Measurements from ENCODE around the gene TIGD4. TPM values are rescaled to one million over a fixed set of nuclear protein-coding genes. Genes with fewer than 3 reads are reported as not detected.
A peak's percentile ranks its signal among the peaks of the same experiment; 100 is the strongest.

Gene TIGD4
- total and polyA plus RNA-seq, 2 of the 13 experiments (the other 11 are each of a cell fraction or from before 2014, with no cell fraction given) = 0.15 to 0.62 TPM

GRCh38 chr4:152773953-152774352 is 5.6 kb downstream of the TIGD4 start:
- BruUV-seq (replicated peaks) = no TSS peak
- no peaks in the 10 kb centered on the region for H3K27me3 ChIP-seq (ENCODE audit: control insufficient read depth in 1 of 2, insufficient read depth in 2 of 2, low read length in 2 of 2)
- H3K4me1 ChIP-seq (ENCODE audit: insufficient read depth, low read length) = peaks cover 10% of the 10 kb centered on the region
- TF ChIP-seq ZMAT3 (CRISPR knock-in tag; conservative IDR thresholded peaks at IDR 0.05) (no peak), TBP (CRISPR knock-in tag; IDR thresholded peaks at IDR 0.05) (no peak), ZNF136 (CRISPR knock-in tag; IDR thresholded peaks at IDR 0.05; ENCODE audit: low read depth) (no peak), HNRNPK (IDR thresholded peaks at IDR 0.05; ENCODE audit: low read depth, low read length, poor library complexity, severe bottlenecking) (peak; percentile 72), SIX1 (CRISPR knock-in tag; IDR thresholded peaks at IDR 0.05; ENCODE audit: borderline replicate concordance) (no peak)
- in situ Hi-C loops (cut with HindIII; ENCODE audit: extremely low pct_ligation_motif_present, low pct_unique_long_range_greater_than_20kb) (no loop called here), intact Hi-C loops (cut with micrococcal nuclease; ENCODE audit: unreplicated experiment) (loop anchor here (10.0 kb wide), 1 partner anchor 181 kb away; no protein-coding TSS in a partner anchor)
- no peak overlapping the region for H3K9ac ChIP-seq (ENCODE audit: insufficient read depth, low read depth, low read length)
- no peaks in the 10 kb centered on the region for H3K79me2 ChIP-seq (ENCODE audit: insufficient read depth, low read length)
- no peaks in the 10 kb centered on the region for H3K9me3 ChIP-seq (ENCODE audit: low read length)
- H3K4me3 ChIP-seq (replicated peaks in 1 of 3; ENCODE audit: insufficient read depth in 1 of 3, low read depth in 2 of 3, low read length in 3 of 3) = no peak overlapping the region
- WGBS (ENCODE audit: low lambda C conversion rate) = 48% methylated on average over 1 of the region's 1 CpG
- ATAC-seq (no peak), FAIRE-seq (no peak), DNase-seq (ENCODE audit: low spot score) (no peak)
- no peaks in the 10 kb centered on the region for H4K20me1 ChIP-seq (ENCODE audit: insufficient read depth, low read length)
- POLR2A ChIA-PET = no interaction called here
- H3K4me2 ChIP-seq (ENCODE audit: low read depth, low read length) = no peak overlapping the region
- H3K36me3 ChIP-seq (replicated peaks in 1 of 2; ENCODE audit: control insufficient read depth in 1 of 2, insufficient read depth in 2 of 2, low read length in 2 of 2) = no peaks in the 10 kb centered on the region
- CTCF ChIA-PET (ENCODE audit: low intra/inter-chr PET ratio, low total read pairs) = no interaction called here
- no peak overlapping the region for H3K27ac ChIP-seq (ENCODE audit: extremely low read length, insufficient read depth, low read length)
- H2AFZ ChIP-seq (ENCODE audit: low read length) = no peak overlapping the region

GRCh38 chr4:152773339-152773738 is 6.2 kb downstream of the TIGD4 start:
- no peaks in the 10 kb centered on the region for H3K9me3 ChIP-seq (ENCODE audit: low read length)
- H3K4me2 ChIP-seq (ENCODE audit: low read depth, low read length) = no peak overlapping the region
- peaks cover 6% of the 10 kb centered on the region for H3K4me1 ChIP-seq (ENCODE audit: insufficient read depth, low read length)
- DNase-seq (ENCODE audit: low spot score) = no peak
- CTCF ChIA-PET (ENCODE audit: low intra/inter-chr PET ratio, low total read pairs) = no interaction called here
- FAIRE-seq = no peak
- 78% methylated on average over 2 of the region's 2 CpGs for WGBS (ENCODE audit: low lambda C conversion rate)
- H3K9ac ChIP-seq (ENCODE audit: insufficient read depth, low read depth, low read length) = no peak overlapping the region
- BruUV-seq (replicated peaks) = no TSS peak
- H2AFZ ChIP-seq (ENCODE audit: low read length) = no peak overlapping the region
- no peak overlapping the region for H3K27ac ChIP-seq (ENCODE audit: extremely low read length, insufficient read depth, low read length)
- no peaks in the 10 kb centered on the region for H3K36me3 ChIP-seq (replicated peaks in 1 of 2; ENCODE audit: control insufficient read depth in 1 of 2, insufficient read depth in 2 of 2, low read length in 2 of 2)
- POLR2A ChIA-PET = no interaction called here
- intact Hi-C loops (cut with micrococcal nuclease; ENCODE audit: unreplicated experiment) (loop anchor here (10.0 kb wide), 1 partner anchor 181 kb away; no protein-coding TSS in a partner anchor), in situ Hi-C loops (cut with HindIII; ENCODE audit: extremely low pct_ligation_motif_present, low pct_unique_long_range_greater_than_20kb) (no loop called here)
- no peaks in the 10 kb centered on the region for H4K20me1 ChIP-seq (ENCODE audit: insufficient read depth, low read length)
- H3K27me3 ChIP-seq (ENCODE audit: control insufficient read depth in 1 of 2, insufficient read depth in 2 of 2, low read length in 2 of 2) = no peaks in the 10 kb centered on the region
- peak; percentile 95 to 98 for TF ChIP-seq MAFK (conservative IDR thresholded peaks at IDR 0.05 in 1 of 2, IDR thresholded peaks at IDR 0.05 in 1 of 2; ENCODE audit: low read length in 2 of 2)
- peak; percentile 97 for TF ChIP-seq MAFF (IDR thresholded peaks at IDR 0.05; ENCODE audit: low read depth, low read length)
- TF ChIP-seq ZBTB34 (CRISPR knock-in tag; IDR thresholded peaks at IDR 0.05) = no peak
- no peak for ATAC-seq
- H3K4me3 ChIP-seq (replicated peaks in 1 of 3; ENCODE audit: insufficient read depth in 1 of 3, low read depth in 2 of 3, low read length in 3 of 3) = no peak overlapping the region
- H3K79me2 ChIP-seq (ENCODE audit: insufficient read depth, low read length) = no peaks in the 10 kb centered on the region
